ENCODE measurements around the gene SH3PXD2A.
"Not testable (repeated sequence)": the region's sequence is repeated elsewhere in the genome, so short reads cannot be mapped to it uniquely, and the experiment has no call there.

SH3PXD2A gene

DNA sequence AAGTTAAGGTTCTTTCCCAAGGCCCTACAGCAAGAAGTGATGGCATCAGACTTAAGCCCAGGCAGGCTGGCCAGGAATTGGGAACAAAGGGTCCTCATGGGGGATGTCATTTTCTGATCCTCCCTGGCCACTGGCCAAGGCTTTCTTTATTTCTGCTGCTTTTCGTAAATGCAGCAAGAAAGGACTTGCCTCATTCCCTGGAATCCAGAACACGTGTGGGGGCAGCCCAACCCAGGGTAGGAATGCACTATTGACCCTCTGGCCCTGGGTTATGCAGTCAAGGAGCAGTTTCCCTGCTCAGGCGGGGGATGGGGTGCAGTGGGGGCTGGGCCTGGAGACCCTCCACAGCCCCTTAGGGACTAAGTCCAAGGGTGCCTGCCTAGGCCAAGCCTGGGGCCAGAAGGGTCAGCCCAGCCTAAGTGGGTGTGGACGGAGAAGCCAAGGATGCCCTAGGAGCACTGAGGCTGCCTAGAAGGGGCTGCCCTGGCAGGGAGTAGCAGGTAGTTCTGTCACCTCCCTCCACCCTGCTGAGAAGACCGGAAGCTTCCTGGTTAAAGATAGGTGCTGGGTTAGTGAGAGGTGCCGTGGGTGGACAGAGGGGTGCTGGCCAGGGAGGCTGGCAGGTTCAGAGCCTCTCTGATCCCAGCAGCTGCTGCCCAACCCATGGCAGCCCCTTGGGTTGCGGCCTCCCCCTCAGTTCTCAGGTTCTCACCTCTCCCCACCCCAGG is 179.2 kb downstream of the SH3PXD2A start:
- FAIRE-seq = no peak

DNA sequence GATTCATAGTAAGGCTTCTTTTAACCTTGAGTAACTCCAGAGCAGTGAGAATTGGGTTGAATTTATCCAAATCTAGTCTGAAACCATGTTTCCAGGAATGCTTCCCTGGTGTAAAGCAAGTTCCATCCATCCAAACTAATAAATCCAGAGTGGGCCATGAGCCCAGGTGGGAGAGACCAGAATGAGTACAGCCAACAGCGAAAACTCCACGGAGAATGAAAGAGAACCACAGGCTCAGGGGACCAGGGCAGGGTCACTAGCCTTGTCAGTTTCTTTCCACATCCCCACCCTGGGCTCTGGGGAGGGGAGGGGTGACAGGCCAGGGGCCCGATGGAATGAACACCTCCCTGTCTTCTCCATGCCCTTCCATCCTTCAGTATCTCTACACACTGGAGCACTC is 181.8 kb downstream of the SH3PXD2A start:
- FAIRE-seq = no peak

- no peak for FAIRE-seq
These were observed 183.0 kb downstream of the SH3PXD2A start for GRCh38 chr10:103672345-103672744.

- FAIRE-seq = no peak
These were observed 184.1 kb downstream of the SH3PXD2A start for GRCh38 chr10:103671126-103671895.

DNA sequence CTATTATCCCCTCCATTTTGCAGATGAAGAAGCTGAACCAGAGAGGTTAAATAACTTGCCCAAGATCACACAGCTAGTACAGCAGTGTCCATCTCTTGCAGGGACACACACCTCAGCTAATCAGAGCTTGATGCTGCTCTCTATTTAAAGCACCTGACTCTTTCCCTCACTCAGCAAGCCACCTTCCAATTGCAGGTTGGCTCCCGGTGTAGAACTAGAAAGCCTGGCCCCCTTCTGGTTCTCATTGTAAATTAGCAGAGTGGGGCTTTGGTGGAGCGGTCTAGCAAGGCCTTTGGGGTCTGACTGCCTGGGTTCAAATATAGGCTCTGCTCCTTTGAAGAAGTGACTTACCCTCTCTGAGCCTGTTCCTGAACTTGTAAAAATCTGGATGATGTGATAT is 185.4 kb downstream of the SH3PXD2A start:
- no peak for FAIRE-seq

- no peak for FAIRE-seq
These were observed 186.0 kb downstream of the SH3PXD2A start for GRCh38 chr10:103669243-103669929.

- FAIRE-seq = no peak
These were observed 186.8 kb downstream of the SH3PXD2A start for GRCh38 chr10:103668351-103669242.

DNA sequence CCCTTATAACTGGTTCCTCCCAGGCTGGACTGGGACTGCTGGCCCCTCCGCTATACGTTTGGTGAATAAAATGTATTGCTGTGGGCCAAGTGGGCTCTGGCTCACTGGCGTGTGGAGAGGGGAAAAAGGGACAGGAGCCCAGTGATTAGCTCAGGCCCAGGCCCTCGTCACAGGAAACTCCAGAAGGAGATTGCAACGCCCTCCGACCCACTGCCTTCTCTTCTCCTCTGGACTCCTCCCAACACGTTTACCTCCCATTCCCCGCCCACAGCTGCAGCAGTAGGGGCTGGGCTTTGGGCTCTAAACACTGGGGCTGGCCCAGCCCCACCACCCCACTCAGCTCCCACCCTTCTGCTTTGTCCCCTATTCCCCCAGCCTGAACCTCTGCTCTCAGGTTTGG is 188.0 kb downstream of the SH3PXD2A start:
- no peak for FAIRE-seq

GRCh38 chr10:103666762-103667150 is 188.6 kb downstream of the SH3PXD2A start:
- FAIRE-seq = no peak

DNA sequence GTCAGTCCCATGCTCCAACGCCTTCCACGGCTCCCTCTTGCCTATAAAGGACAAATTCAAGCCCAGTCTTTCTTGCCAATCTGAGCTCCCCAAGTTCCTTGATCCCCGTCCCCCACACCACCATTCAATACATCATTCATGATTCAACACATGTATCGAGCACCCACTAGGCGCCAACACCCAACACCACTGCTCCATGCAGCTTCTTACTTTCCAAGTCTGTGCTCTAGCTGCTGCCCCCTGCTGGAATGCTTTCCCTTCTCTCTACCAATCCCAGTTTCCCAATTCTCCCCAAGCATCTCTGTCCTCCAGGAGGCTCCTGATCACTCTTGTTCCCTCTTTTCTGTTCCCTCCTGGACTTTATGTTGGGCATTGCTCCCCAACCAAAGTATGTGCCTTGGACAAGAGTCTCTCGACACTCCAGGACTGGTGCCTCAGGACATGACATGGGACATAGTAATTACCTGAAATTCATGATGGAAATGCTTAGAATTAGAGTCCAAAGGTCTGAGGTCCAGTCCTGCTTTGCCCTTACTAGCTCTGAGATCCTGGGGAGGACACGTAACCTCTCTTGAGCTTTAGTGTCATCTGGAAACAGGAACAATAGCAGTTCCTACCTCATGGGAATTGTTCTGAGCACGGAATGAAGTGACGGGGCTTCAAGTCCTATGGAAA is 189.2 kb downstream of the SH3PXD2A start:
- no peak for FAIRE-seq

DNA sequence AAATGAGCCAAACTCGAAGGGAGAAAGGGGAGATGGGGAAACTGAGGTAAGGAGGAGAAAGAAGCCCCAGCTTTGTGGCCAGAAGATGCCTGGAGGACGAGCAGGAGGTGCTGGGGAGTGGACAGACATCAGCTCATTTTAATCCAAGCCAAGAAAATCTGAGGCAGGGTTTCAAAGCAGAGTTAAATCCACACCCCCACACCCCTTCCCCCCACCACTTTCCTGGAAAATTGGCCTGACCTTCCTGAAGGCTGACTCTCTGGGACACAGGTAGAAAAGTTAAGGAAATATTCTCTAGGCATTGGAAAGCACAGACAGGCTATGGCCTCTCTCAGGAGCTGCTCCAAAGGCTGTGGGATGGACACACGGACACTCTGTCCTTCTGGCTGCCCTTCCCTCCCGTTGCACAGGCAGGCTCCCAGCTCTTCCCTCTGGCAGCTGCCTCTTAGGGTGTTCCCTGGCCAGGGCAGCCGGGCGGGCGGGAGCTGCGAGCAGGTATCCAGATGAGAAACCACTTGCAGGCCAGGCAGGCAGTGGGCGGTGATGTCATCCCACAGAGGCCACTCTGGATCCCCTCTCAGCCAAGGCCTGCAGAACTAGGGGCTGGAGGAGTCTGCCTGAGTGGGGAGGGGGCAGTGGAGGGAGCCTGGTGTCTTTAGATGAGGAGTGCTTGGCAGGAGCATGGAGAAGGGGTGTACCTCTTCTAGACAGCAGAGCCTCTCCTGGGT is 190.1 kb downstream of the SH3PXD2A start:
- FAIRE-seq = no peak

DNA sequence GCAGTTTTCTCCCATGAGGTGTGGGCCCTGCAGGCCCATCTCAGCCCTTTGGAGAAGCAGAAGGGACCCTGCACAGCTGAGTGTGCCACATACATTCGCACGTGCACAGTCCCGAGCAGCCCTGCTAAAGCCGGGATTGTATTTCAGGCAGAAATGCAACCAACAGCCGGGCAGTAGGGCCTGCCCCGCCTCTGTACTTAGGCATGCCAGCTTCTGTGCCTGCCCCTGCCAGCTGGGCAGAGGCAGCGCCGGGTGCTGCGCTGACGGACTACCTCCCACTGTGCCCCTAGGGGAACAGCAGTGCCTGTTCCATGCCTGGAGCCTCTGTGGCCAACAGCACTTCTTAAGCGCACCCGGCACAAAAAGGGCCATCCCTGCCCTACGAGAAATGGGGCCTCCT is 191.6 kb downstream of the SH3PXD2A start:
- no peak for FAIRE-seq

- no peak for FAIRE-seq
These were observed 192.1 kb downstream of the SH3PXD2A start for GRCh38 chr10:103663236-103663635.

DNA sequence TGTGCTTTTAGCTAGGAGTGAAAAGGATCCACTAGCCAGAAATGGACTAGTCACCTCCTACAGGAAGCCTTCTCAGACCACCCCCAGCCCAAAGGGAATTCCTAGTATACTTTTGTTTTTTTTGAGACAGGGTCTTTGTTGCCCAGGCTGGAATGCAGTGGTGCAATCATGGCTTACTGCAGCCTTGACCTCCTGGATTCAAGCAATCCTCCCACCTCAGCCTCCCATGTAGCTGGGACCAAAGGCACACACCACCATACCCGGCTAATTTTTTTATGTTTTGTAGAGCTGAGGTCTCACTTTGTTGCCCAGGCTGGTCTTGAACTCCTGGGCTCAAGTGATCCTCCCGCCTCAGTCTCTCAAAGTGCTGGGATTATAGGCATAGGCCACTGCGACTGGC is 192.7 kb downstream of the SH3PXD2A start:
- not testable (repeated sequence) for FAIRE-seq

DNA sequence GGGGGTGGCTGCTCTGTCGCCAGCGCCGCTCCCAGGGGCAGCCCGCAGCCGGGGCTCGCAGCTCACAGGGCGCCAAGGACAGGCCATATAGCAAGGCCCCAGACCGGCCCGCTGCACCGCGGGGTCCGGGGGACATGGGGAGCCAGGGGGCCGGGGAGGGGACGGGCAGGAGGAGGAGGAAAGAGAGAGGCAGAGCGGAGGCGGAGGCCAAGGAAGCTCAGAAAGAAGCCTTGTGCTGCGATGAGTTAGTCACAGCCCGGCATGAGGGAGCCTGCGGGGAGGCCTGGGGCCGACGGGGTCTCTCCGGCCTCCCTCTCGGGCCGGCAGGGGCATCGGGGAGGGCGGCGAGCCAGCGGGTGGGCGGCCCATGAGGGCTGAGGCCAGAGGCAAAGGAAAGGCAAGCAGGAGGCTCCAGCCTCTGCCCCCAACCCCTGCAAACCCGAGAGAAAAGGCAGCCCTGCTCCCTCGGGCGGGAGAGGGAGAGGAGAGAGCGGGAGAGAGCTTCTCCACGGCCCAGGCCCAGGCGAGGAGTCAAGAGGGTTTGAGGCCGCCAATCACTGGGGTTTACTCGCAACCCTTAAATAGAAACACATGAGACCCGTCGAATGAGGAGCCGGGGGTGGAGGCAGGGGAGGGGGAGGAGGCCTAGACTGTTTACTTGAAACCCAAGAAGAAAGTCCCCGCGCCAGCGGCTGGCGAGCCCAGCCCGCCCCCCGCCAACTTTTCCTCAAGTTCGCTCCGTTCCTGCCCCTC is 194.0 kb downstream of the SH3PXD2A start:
- FAIRE-seq = no peak

- no peak for FAIRE-seq
These were observed 194.8 kb downstream of the SH3PXD2A start for GRCh38 chr10:103660364-103661197.

DNA sequence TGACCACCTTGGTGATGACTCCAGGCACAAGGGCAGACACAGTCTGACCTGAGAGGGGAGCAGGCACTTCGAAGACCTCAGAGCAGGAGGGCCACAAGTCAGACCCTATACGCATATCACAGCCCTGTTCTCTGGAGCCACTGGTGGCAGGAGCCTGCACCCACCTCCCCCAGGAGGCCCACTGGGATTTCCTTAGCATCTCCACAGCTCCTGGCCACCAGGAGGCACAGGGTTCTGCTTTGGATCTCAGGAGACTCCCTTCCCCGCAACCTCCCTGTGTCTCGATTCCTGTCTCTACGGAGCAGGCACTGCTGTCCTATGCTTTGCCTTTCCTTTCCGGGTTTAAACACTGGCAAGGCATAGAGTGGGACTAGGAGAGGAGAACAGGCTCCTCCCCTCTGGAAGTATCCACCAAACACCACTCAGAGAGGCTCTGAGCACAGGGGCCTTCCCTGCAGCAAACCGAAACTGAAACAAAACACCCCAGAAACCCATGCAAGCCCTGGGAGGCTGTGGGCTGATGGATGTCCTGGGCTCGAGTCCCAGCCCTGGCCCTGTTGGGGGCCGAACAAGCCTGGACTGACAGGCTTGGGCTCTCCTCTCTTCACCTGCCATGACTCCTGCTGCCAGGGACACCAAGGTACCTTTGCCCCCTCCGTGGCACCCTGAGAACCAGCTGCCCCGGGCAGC is 195.6 kb downstream of the SH3PXD2A start:
- FAIRE-seq = no peak

GRCh38 chr10:103658049-103658577 is 197.3 kb downstream of the SH3PXD2A start:
- no peak for FAIRE-seq

DNA sequence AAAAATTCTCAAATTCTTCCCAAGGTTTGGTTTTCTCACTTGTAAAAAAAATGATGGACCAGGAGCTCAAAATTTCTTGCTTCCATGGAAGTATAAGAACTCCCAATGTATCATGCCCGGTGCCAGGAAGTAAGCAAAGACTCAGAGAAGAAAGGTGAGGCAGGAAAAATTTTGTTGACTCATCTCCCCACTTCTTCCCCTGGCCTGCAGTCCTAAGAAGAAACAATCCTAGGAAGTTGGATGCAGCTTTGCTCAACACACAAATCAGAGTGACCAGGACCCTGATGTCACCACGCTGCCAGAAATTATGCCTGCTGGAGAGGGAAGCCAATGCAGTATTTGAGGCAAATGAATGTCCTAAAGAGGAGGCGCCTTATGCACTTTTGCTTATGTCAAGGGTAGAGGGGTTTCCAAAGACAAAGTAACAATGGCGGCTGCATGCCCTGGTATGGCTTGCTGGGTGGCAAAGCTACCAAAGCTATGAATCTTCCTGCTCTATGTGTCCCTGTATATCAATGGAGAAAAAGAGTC is 198.2 kb downstream of the SH3PXD2A start:
- FAIRE-seq = no peak
